Trophoblast cell (in vitro differentiated cells and primary cell): ENCODE measurements around the gene MBNL3.
"Not testable (repeated sequence)": the region's sequence is repeated elsewhere in the genome, so short reads cannot be mapped to it uniquely, and the experiment has no call there.

Experiments used
- DNase-seq, 2 donors: peaks; one replicate each; pipeline ENCODE4 v3.0.0-alpha.2; 2016
- H2AFZ ChIP-seq: 2 replicates; pipeline ENCODE4 v1.6.1; 2013; ENCODE audit warnings: low read length, moderate library complexity, mild to moderate bottlenecking; ENCODE audit not compliant: insufficient read depth, poor library complexity
- H2AK5ac ChIP-seq: 2 replicates; pipeline ENCODE4 v1.6.1; 2013; ENCODE audit warnings: mild to moderate bottlenecking, low read length
- H2BK120ac ChIP-seq: 2 replicates; pipeline ENCODE4 v1.6.1; 2013; ENCODE audit warnings: low read length, mild to moderate bottlenecking, moderate library complexity; ENCODE audit not compliant: insufficient read depth, poor library complexity
- H2BK12ac ChIP-seq: 2 replicates; pipeline ENCODE4 v1.6.1; 2013; ENCODE audit warnings: mild to moderate bottlenecking, low read length, moderate library complexity
- H2BK5ac ChIP-seq: 2 replicates; pipeline ENCODE4 v1.6.1; 2013; ENCODE audit warnings: low read length, low read depth, moderate library complexity, mild to moderate bottlenecking; ENCODE audit not compliant: poor library complexity
- H3K14ac ChIP-seq: 2 replicates; pipeline ENCODE4 v1.6.1; 2013; ENCODE audit warnings: mild to moderate bottlenecking, low read length
- H3K18ac ChIP-seq: 2 replicates; pipeline ENCODE4 v1.6.1; 2013; ENCODE audit warnings: mild to moderate bottlenecking, low read length
- H3K23ac ChIP-seq: 2 replicates; pipeline ENCODE4 v1.6.1; 2013; ENCODE audit warnings: low read length
- H3K27ac ChIP-seq: 2 replicates; pipeline ENCODE4 v1.5.1; 2013; ENCODE audit warnings: low read depth, mild to moderate bottlenecking, inconsistent platforms, low read length, moderate library complexity
- H3K27me3 ChIP-seq: 2 replicates; pipeline ENCODE4 v1.6.1; 2013; ENCODE audit warnings: inconsistent platforms, mild to moderate bottlenecking, low read length, moderate library complexity; ENCODE audit not compliant: insufficient read depth
- H3K36me3 ChIP-seq, 2 experiments: 1 replicate in 1 of 2; 2 replicates in 1 of 2; pipeline ENCODE4 v1.6.1; 2013; ENCODE audit warnings: low read length in 2 of 2, mild to moderate bottlenecking in 2 of 2, moderate library complexity in 1 of 2; ENCODE audit not compliant: insufficient read depth in 2 of 2, control insufficient read depth in 1 of 2
- H3K4ac ChIP-seq: 2 replicates; pipeline ENCODE4 v1.6.1; 2013; ENCODE audit warnings: low read depth, mild to moderate bottlenecking, low read length, moderate library complexity
- H3K4me1 ChIP-seq, 2 experiments: 1 replicate in 1 of 2; 2 replicates in 1 of 2; pipeline ENCODE4 v1.6.1; 2013; ENCODE audit warnings: low read length in 2 of 2, mild to moderate bottlenecking in 2 of 2, moderate library complexity in 1 of 2; ENCODE audit not compliant: insufficient read depth in 2 of 2, control insufficient read depth in 1 of 2
- H3K4me2 ChIP-seq: 2 replicates; pipeline ENCODE4 v1.6.1; 2013; ENCODE audit warnings: inconsistent platforms, mild to moderate bottlenecking, low read length, moderate library complexity
- H3K4me3 ChIP-seq: 2 replicates; pipeline ENCODE4 v1.5.1; 2013; ENCODE audit warnings: mild to moderate bottlenecking, low read depth, low read length, inconsistent platforms
- H3K79me1 ChIP-seq: one replicate; pipeline ENCODE4 v1.6.1; 2013; ENCODE audit warnings: low read length
- H3K79me2 ChIP-seq: 2 replicates; pipeline ENCODE4 v1.6.1; 2013; ENCODE audit warnings: low read length, mild to moderate bottlenecking; ENCODE audit not compliant: control insufficient read depth, insufficient read depth, poor library complexity
- H3K9ac ChIP-seq: 2 replicates; pipeline ENCODE4 v1.6.1; 2013; ENCODE audit warnings: mild to moderate bottlenecking, low read length
- H3K9me3 ChIP-seq: 2 replicates; pipeline ENCODE4 v1.6.1; 2013; ENCODE audit warnings: low read depth, mild to moderate bottlenecking, control low read depth, inconsistent platforms, low read length; ENCODE audit not compliant: insufficient read depth
- H4K12ac ChIP-seq: 2 replicates; pipeline ENCODE4 v1.6.1; 2013; ENCODE audit warnings: low read depth, mild to moderate bottlenecking, low read length, moderate library complexity
- H4K8ac ChIP-seq: 2 replicates; pipeline ENCODE4 v1.6.1; 2013; ENCODE audit warnings: low read depth, mild to moderate bottlenecking, low read length, moderate library complexity
- H4K91ac ChIP-seq: one replicate; pipeline ENCODE4 v1.6.1; 2013; ENCODE audit warnings: low read depth, mild to moderate bottlenecking, low read length, moderate library complexity
- WGBS: extraction: QIAGEN DNeasy Blood & Tissue Kit; methylation state at CpG from one replicate; pipeline ENCODE4 v1.1.7; 2013; ENCODE audit warnings: missing lambda C conversion rate; ENCODE audit not compliant: insufficient read length, insufficient coverage; ENCODE audit errors: extremely low coverage; 5-methylcytosine and 5-hydroxymethylcytosine counted together

Gene MBNL3

DNA sequence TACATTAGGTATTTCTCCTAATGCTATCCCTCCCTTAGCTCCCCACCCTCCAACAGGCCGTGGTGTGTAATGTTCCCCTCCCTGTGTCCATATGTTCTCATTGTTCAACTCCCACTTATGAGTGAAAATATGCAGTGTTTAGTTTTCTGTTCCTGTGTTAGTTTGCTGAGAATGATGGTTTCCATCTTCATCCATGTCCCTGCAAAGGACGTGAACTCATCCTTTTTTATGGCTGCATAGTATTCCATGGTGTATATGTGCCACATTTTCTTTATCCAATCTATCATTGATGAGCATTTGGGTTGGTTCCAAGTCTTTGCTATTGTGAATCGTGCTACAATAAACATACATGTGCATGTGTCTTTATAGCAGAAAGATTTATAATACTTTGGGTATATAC lies 42.9 kb downstream of the MBNL3 start:
- not testable (repeated sequence) for H3K9me3 ChIP-seq, H3K79me2 ChIP-seq, H2BK12ac ChIP-seq, H3K4me2 ChIP-seq, DNase-seq, H2AFZ ChIP-seq, H2AK5ac ChIP-seq, H3K23ac ChIP-seq, H4K8ac ChIP-seq, H3K27ac ChIP-seq, H3K36me3 ChIP-seq, H3K79me1 ChIP-seq, H3K4me3 ChIP-seq, H3K18ac ChIP-seq, H4K12ac ChIP-seq, H3K14ac ChIP-seq, H3K4me1 ChIP-seq, H3K4ac ChIP-seq, H2BK5ac ChIP-seq, H2BK120ac ChIP-seq, H3K27me3 ChIP-seq, H3K9ac ChIP-seq, H4K91ac ChIP-seq
- WGBS = no CpG with 5 or more reads among the region's 3 CpGs

- no CpG with 5 or more reads among the region's 2 CpGs for WGBS
- H3K18ac ChIP-seq = no peak overlapping the region
- DNase-seq = no peak
Observed at GRCh38 chrX:132444936-132445335, 43.9 kb downstream of the MBNL3 start.

GRCh38 chrX:132443196-132444135 lies 45.4 kb downstream of the MBNL3 start:
- H2AK5ac ChIP-seq = no peak overlapping the region
- no peak overlapping the region for H3K9ac ChIP-seq
- H3K9me3 ChIP-seq = no peaks in the 10 kb centered on the region
- H4K12ac ChIP-seq = no peak overlapping the region
- H3K14ac ChIP-seq = no peak overlapping the region
- H3K27me3 ChIP-seq = no peaks in the 10 kb centered on the region
- H3K79me1 ChIP-seq = no peaks in the 10 kb centered on the region
- WGBS = no CpG with 5 or more reads among the region's 5 CpGs
- no peak overlapping the region for H2AFZ ChIP-seq
- DNase-seq = peak; percentile 29 to 79
- H4K8ac ChIP-seq = no peak overlapping the region
- no peak overlapping the region for H3K23ac ChIP-seq
- H3K4me2 ChIP-seq = no peak overlapping the region
- no peak overlapping the region for H2BK5ac ChIP-seq
- no peak overlapping the region for H3K27ac ChIP-seq
- no peak overlapping the region for H3K18ac ChIP-seq
- H3K4me3 ChIP-seq = no peak overlapping the region
- H2BK120ac ChIP-seq = no peak overlapping the region
- H2BK12ac ChIP-seq = no peak overlapping the region
- no peaks in the 10 kb centered on the region for H3K79me2 ChIP-seq
- no peak overlapping the region for H4K91ac ChIP-seq
- no peaks in the 10 kb centered on the region for H3K36me3 ChIP-seq
- no peaks in the 10 kb centered on the region for H3K4me1 ChIP-seq
- no peak overlapping the region for H3K4ac ChIP-seq

More at GRCh38 chrX:132444936-132445335, 43.9 kb downstream of the MBNL3 start:
- no peaks in the 10 kb centered on the region for H3K4me1 ChIP-seq
- no peak overlapping the region for H4K12ac ChIP-seq
- no peak overlapping the region for H4K91ac ChIP-seq
- no peak overlapping the region for H2BK5ac ChIP-seq
- H4K8ac ChIP-seq = no peak overlapping the region
- no peak overlapping the region for H2AK5ac ChIP-seq
- H2BK12ac ChIP-seq = no peak overlapping the region
- H3K27me3 ChIP-seq = no peaks in the 10 kb centered on the region
- no peak overlapping the region for H2AFZ ChIP-seq
- no peak overlapping the region for H3K14ac ChIP-seq
- no peak overlapping the region for H3K9ac ChIP-seq
- no peak overlapping the region for H3K27ac ChIP-seq
- no peaks in the 10 kb centered on the region for H3K79me2 ChIP-seq
- no peak overlapping the region for H3K23ac ChIP-seq
- H3K36me3 ChIP-seq = no peaks in the 10 kb centered on the region
- H3K79me1 ChIP-seq = no peaks in the 10 kb centered on the region
- no peak overlapping the region for H3K4ac ChIP-seq
- H3K9me3 ChIP-seq = no peaks in the 10 kb centered on the region
- H3K4me3 ChIP-seq = no peak overlapping the region
- no peak overlapping the region for H3K4me2 ChIP-seq
- H2BK120ac ChIP-seq = no peak overlapping the region

GRCh38 chrX:132442691-132443090 lies 46.1 kb downstream of the MBNL3 start:
- Histone ChIP-seq H3K14ac (no peak overlapping the region), H3K18ac (no peak overlapping the region), H2AK5ac (no peak overlapping the region), H3K9me3 (no peaks in the 10 kb centered on the region), H4K8ac (no peak overlapping the region), H2BK120ac (no peak overlapping the region), H3K27ac (no peak overlapping the region), H3K4me1 (no peaks in the 10 kb centered on the region), H3K4me2 (no peak overlapping the region), H2BK12ac (no peak overlapping the region), H3K23ac (no peak overlapping the region), H3K9ac (no peak overlapping the region), H4K12ac (no peak overlapping the region), H3K4ac (no peak overlapping the region), H2BK5ac (no peak overlapping the region), H3K36me3 (no peaks in the 10 kb centered on the region), H4K91ac (no peak overlapping the region), H3K79me1 (no peaks in the 10 kb centered on the region), H3K27me3 (no peaks in the 10 kb centered on the region), H3K79me2 (no peaks in the 10 kb centered on the region), H2AFZ (no peak overlapping the region), H3K4me3 (no peak overlapping the region)
- no CpG with 5 or more reads among the region's 2 CpGs for WGBS
- peak in 1 of 2 donors; percentile 60 for DNase-seq
